ENCODE data around the gene TMEM45B.

DNA sequence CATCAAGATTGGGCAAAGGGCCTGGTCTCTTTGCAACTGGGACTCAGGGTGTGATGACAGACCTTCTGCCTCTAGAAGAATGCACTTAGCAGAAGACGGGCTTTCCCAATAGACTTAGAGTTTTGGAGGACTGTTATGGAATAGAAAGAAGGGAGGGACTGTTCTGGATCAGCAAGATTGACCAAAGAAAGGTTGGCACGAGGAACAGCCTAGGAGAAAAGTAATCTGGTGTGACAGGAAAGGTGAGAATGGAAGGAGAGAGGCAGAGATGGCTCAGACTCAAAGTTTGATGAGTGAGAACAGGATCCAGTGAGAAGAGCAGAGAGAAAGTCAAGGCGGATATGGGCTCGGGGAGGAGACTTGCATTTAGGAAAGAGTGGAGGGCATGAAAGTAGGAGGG lies 23.0 kb upstream of the TMEM45B start:
- TF ChIP-seq CTCF (IDR thresholded peaks at IDR 0.05) (no peak), POLR2A (IDR thresholded peaks at IDR 0.05) (no peak)
